HuH-7.5 (cell line): ENCODE results near the gene KRTAP5-11.
"Not testable (repeated sequence)": the region's sequence is repeated elsewhere in the genome, so short reads cannot be mapped to it uniquely, and the experiment has no call there.

Experiments used
- DNase-seq: peaks from one replicate; pipeline ENCODE4 v3.0.0; 2011; ENCODE audit warnings: low spot score

The KRTAP5-11 gene

DNA sequence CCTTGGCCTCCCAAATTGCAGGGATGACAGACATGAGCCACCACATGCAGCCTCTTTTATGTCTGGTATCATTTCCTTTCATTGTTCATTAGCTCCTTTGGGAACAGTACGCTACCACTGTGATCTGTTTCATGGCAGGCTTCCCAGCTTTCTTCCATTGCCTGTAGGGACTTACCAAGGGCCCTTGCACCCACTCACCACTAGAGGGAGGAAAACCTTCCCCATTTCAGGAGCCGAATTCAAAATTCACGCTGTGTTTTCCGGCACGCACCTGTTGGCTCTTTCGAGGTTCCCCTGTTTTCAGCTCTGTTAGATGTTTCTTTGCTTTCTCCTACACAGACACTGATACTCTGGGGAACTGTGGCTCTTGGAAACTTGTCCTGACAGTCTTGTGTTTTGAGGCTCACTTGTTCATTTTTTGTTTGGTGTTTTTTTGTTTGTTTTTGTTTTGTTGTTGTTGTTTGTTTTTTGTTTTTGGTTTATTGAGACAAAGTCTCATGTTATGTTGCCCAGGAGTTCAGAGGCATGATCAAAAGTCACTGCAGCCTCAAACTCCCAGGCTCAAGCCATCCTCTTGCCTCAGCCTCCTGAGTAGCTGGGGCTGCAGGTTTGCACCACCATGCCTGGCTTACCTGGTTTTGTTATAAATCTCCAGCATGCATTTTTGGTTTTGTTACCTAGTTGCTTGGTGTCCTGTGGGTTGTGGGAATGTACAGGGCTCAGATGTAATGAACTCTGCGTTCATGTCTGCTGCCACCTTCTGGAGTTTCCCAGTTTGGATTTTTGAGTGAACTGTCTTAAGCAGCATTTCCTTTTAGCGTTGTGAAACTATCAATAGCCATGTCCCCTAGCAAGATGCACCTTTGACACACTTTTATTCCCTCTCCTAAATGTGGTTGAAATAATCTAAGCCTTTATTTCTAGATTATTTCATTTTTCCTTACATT, 2.3 kb downstream of the KRTAP5-11 start:
- DNase-seq = peak; percentile 65

- not testable (repeated sequence) for DNase-seq
Measured at GRCh38 chr11:71579513-71579912, 3.2 kb downstream of the KRTAP5-11 start.

DNA sequence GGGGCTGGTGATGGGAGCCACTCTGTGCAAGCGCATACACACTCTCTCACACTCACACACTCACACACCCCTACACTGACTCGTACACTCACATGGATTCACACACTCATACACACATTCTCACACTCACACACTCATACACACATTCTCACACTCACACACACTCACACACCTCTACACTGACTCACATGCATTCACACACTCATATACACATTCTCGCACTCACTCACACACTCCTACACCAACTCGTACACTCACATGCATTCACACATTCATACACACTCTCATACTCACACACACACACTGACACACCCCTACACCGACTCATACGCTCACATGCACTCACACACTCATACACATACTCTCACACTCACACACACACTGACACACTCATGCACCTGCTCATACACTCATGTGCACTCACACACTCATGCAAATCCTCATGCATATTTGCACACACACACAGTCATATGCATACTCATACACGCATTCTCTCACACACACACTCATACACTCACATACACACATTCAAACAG, 5.1 kb downstream of the KRTAP5-11 start:
- no peak for DNase-seq

GRCh38 chr11:71576688-71577465, 5.8 kb downstream of the KRTAP5-11 start:
- not testable (repeated sequence) for DNase-seq

- no peak for DNase-seq
Measured at GRCh38 chr11:71575723-71576424, 6.8 kb downstream of the KRTAP5-11 start.

DNA sequence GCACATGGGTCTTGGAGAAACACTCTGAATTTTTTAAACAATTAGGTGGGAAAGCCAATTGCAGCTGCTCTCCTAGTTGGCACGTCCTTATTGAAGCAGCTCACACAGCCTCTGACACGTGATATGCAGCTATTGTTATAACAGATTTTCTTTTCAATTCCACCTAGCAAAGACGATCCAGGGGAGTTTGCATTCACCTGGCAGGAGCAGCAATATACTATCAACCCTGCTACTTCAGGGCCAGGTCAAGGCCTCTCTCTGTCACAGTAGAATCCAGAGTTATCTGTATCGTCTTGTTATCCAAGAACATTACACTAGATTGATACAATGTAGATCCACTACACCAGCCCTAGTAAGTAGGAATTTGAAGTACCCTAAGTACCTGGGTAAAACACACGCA, 8.3 kb downstream of the KRTAP5-11 start:
- DNase-seq = no peak

GRCh38 chr11:71572811-71573210, 9.9 kb downstream of the KRTAP5-11 start:
- no peak for DNase-seq

GRCh38 chr11:71571101-71571850, 11.4 kb downstream of the KRTAP5-11 start:
- DNase-seq = not testable (repeated sequence)

- DNase-seq = no peak
Measured at GRCh38 chr11:71568704-71569349, 13.8 kb downstream of the KRTAP5-11 start.

DNA sequence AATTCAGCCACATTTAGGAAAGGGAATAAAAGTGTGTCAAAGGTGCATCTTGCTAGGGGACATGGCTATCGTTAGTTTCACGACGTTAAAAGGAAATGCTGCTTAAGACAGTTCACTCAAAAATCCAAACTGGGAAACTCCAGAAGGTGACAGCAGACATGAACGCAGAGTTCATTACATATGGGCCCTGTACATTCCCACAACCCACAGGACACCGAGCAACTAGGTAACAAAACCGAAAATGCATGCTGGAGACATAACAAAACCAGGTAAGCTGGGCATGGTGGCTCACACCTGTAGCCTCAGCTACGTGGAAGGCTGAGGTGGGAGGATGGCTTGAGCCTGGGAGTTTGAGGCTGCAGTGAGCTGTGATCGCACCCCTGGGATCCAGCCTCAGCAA, 15.0 kb downstream of the KRTAP5-11 start:
- DNase-seq = not testable (repeated sequence)

GRCh38 chr11:71566626-71567599, 15.8 kb downstream of the KRTAP5-11 start:
- DNase-seq = not testable (repeated sequence)

DNA sequence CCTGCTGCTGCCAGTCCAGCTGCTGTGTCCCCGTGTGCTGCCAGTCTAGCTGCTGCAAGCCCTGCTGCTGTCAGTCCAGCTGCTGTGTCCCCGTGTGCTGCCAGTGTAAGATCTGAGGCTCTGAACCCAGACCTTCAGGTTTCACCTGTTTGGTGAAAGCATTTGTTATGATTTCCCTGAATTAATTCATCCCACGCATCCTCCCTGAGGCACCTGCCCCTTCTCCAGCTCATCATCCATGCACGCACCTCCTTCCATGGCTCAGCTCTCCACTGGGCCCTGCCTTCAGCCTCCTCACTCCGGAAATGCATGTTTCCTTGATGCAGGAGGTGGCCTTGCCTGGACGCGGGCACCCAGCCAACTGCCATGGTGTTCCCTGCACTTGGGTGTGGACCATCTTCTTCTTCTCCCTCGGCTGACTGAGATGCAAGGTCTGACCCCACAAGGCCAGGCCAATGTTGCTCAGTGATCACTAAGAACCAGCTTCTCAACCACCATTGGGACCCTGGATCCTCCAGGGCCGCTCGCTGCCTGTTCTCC, 16.5 kb downstream of the KRTAP5-11 start:
- DNase-seq = no peak

GRCh38 chr11:71565263-71565662, 17.4 kb downstream of the KRTAP5-11 start, which contains the start of gene KRTAP5-10:
Gene KRTAP5-10 (plus strand): TSS chr11:71565563. CDS start chr11:71565588, 25 bp downstream.
- DNase-seq = no peak

DNA sequence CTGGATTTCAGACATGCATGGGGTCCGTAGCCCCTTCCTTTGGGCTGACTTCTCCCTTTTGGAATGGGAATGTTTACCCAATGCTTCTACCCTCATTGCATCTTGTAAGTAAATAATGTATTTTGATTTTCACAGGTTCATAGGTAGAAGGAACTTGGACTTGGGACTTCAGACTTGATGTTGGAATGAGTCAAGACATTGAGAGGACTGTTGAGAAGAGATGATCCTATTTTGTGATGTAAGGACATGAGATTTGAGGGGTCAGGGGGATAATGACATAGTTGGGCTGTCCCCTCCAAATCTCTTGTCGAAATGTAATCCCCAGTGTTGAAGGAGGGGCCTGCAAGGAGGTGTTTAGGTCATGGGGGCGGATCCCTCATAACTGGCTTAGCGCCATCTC, 18.2 kb downstream of the KRTAP5-11 start:
- DNase-seq = no peak

GRCh38 chr11:71563406-71563805, 19.3 kb downstream of the KRTAP5-11 start:
- peak; percentile 72 for DNase-seq

GRCh38 chr11:71562120-71562519, 20.6 kb downstream of the KRTAP5-11 start:
- DNase-seq = no peak

- DNase-seq = no peak
Measured at GRCh38 chr11:71558996-71559395, 23.7 kb downstream of the KRTAP5-11 start.

GRCh38 chr11:71557257-71557656, 25.4 kb downstream of the KRTAP5-11 start:
- DNase-seq = no peak

DNA sequence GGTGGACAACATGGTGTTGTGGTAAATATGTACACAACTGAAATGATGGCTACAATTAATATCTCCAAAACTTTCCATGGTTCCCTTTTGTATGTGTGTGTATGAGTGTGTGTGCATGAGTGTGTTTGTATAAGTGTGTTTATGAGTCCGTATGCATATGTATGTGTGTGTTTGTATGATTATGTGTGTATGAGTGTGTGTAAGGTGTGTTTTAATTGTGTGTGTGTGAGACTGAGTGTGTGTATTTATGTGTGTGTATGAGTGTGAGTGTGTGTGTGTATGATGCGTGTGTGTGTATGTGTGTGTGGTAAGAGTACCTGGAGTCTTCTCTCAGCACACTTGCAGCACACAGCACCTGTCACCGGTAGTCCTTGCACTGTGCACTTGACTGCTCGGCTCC, 26.7 kb downstream of the KRTAP5-11 start:
- DNase-seq = no peak
